ENCODE measurements around the gene CIZ1.

Gene CIZ1

GRCh38 chr9:128218172-128218517 is 26.8 kb upstream of the CIZ1 start:
- peak overlapping the region; percentile 50 for H3K4me3 ChIP-seq (ENCODE audit: low read depth, low read length)

GRCh38 chr9:128216781-128217553 is 25.6 kb upstream of the CIZ1 start:
- DNase-seq (ENCODE audit: low read depth): no peak
- TF ChIP-seq CTCF (IDR thresholded peaks at IDR 0.05; ENCODE audit: insufficient read depth, low read depth, low read length, missing control alignments): no peak
- H3K4me3 ChIP-seq (ENCODE audit: low read depth, low read length): no peak overlapping the region

More at GRCh38 chr9:128218172-128218517, 26.8 kb upstream of the CIZ1 start:
- no peak for DNase-seq (ENCODE audit: low read depth)
- no peak for TF ChIP-seq CTCF (IDR thresholded peaks at IDR 0.05; ENCODE audit: insufficient read depth, low read depth, low read length, missing control alignments)

- no peak overlapping the region for H3K4me3 ChIP-seq (ENCODE audit: low read depth, low read length)
- no peak for TF ChIP-seq CTCF (IDR thresholded peaks at IDR 0.05; ENCODE audit: insufficient read depth, low read depth, low read length, missing control alignments)
- peak; percentile 45 for DNase-seq (ENCODE audit: low read depth)
These were observed 24.4 kb upstream of the CIZ1 start for GRCh38 chr9:128215491-128216409.

- no peak overlapping the region for H3K4me3 ChIP-seq (ENCODE audit: low read depth, low read length)
- TF ChIP-seq CTCF (IDR thresholded peaks at IDR 0.05; ENCODE audit: insufficient read depth, low read depth, low read length, missing control alignments): no peak
- no peak for DNase-seq (ENCODE audit: low read depth)
These were observed 23.5 kb upstream of the CIZ1 start for GRCh38 chr9:128214571-128215490.

GRCh38 chr9:128213746-128214497 is 22.6 kb upstream of the CIZ1 start:
- H3K4me3 ChIP-seq (ENCODE audit: low read depth, low read length): no peak overlapping the region
- no peak for TF ChIP-seq CTCF (IDR thresholded peaks at IDR 0.05; ENCODE audit: insufficient read depth, low read depth, low read length, missing control alignments)
- no peak for DNase-seq (ENCODE audit: low read depth)

GRCh38 chr9:128211981-128212281 is 20.6 kb upstream of the CIZ1 start:
- DNase-seq (ENCODE audit: low read depth): no peak
- no peak overlapping the region for H3K4me3 ChIP-seq (ENCODE audit: low read depth, low read length)
- no peak for TF ChIP-seq CTCF (IDR thresholded peaks at IDR 0.05; ENCODE audit: insufficient read depth, low read depth, low read length, missing control alignments)
